Activated CD8-positive, alpha-beta memory T cell treated with anti-CD3 and anti-CD28 coated beads for 36 hours (primary cell): ENCODE data around the gene ARL13B. TPM values are rescaled to one million over a fixed set of nuclear protein-coding genes. Genes with fewer than 3 reads are reported as not detected.
"Not testable (repeated sequence)": the region's sequence is repeated elsewhere in the genome, so short reads cannot be mapped to it uniquely, and the experiment has no call there.

Source experiments
- CTCF ChIA-PET: fragments of 350-600 bp; sonication (Branson Sonifier 250); formaldehyde crosslinking; loops from one replicate; lab custom pipeline; 2021; ENCODE audit warnings: antibody characterized with exemption; lab: Charles Lee
- POLR2A ChIA-PET: fragments of 350-600 bp; sonication (Branson Sonifier 250); formaldehyde crosslinking; loops from one replicate; lab custom pipeline; 2021; ENCODE audit warnings: antibody characterized with exemption; lab: Charles Lee
- total RNA-seq, 2 experiments: library from RNA; stranded (reverse); gene quantifications; one replicate each; pipeline ENCODE4 v1.2.3, GENCODE V29; 2021

Gene ARL13B
- total RNA-seq, 2 experiments from 2014 or later = 15.3 to 15.6 TPM

- POLR2A ChIA-PET, CTCF ChIA-PET: not testable (repeated sequence)
Observed at GRCh38 chr3:94044100-94044936, 64.4 kb downstream of the ARL13B start.

- POLR2A ChIA-PET = no interaction called here
Observed at GRCh38 chr3:94046533-94046932, 66.6 kb downstream of the ARL13B start.

GRCh38 chr3:94049267-94049666 is 69.3 kb downstream of the ARL13B start:
- ChIA-PET CTCF (no interaction called here), POLR2A (no interaction called here)

More at GRCh38 chr3:94046533-94046932, 66.6 kb downstream of the ARL13B start:
- CTCF ChIA-PET = no interaction called here

GRCh38 chr3:94050546-94050945 is 70.6 kb downstream of the ARL13B start:
- ChIA-PET CTCF (interaction anchor here (0.7 kb wide), 1 partner anchor 45 kb away, joined by 5 read pairs; no protein-coding TSS in a partner anchor), POLR2A (no interaction called here)

- ChIA-PET POLR2A (no interaction called here), CTCF (interaction anchor here (1.7 kb wide), 1 partner anchor 8 kb away, joined by 4 read pairs; no protein-coding TSS in a partner anchor)
Observed at GRCh38 chr3:94061297-94061696, 81.3 kb downstream of the ARL13B start.

GRCh38 chr3:94062513-94063404 is 82.8 kb downstream of the ARL13B start, which contains the start of the genes DHFR2 and NSUN3:
Gene DHFR2 (minus strand): TSS chr3:94062916. CDS start chr3:94061511, 1,405 bp downstream.
Gene NSUN3 (plus strand): TSS chr3:94063061. CDS start chr3:94063127, 66 bp downstream.
- POLR2A ChIA-PET = interaction anchor here (0.7 to 1.5 kb wide), 5 partner anchors 51 to 89 kb away, joined by 3 to 6 read pairs (median 3); partner anchors contain the start of genes ARL13B and PROS1
- CTCF ChIA-PET = interaction anchor here (0.5 to 1.4 kb wide), 5 partner anchors 12 to 105 kb away, joined by 3 to 4 read pairs (median 4); no protein-coding TSS in a partner anchor

- ChIA-PET POLR2A (interaction anchor here (0.7 to 1.5 kb wide), 4 partner anchors 52 to 90 kb away, joined by 3 to 6 read pairs (median 4); partner anchors contain the start of gene PROS1), CTCF (interaction anchor here (0.7 to 1.4 kb wide), 3 partner anchors 11 to 57 kb away, joined by 3 to 4 read pairs (median 3); no protein-coding TSS in a partner anchor)
Observed at GRCh38 chr3:94063496-94064119, 83.7 kb downstream of the ARL13B start.

- ChIA-PET CTCF (no interaction called here), POLR2A (no interaction called here)
Observed at GRCh38 chr3:94064243-94064860, 84.4 kb downstream of the ARL13B start.

- CTCF ChIA-PET = no interaction called here
Observed at GRCh38 chr3:94065122-94065521, 85.2 kb downstream of the ARL13B start.

GRCh38 chr3:94065819-94066480 is 86.0 kb downstream of the ARL13B start:
- CTCF ChIA-PET = interaction anchor here (1.0 kb wide), 1 partner anchor 87 kb away, joined by 5 read pairs; no protein-coding TSS in a partner anchor
- POLR2A ChIA-PET = no interaction called here

More at GRCh38 chr3:94065122-94065521, 85.2 kb downstream of the ARL13B start:
- POLR2A ChIA-PET = no interaction called here

- ChIA-PET POLR2A (no interaction called here), CTCF (interaction anchor here (1.0 to 1.1 kb wide), 2 partner anchors 62 to 88 kb away, joined by 3 to 5 read pairs; no protein-coding TSS in a partner anchor)
Observed at GRCh38 chr3:94066506-94067500, 86.8 kb downstream of the ARL13B start.

GRCh38 chr3:94069194-94069813 is 89.3 kb downstream of the ARL13B start:
- CTCF ChIA-PET = interaction anchor here (0.9 to 1.3 kb wide), 5 partner anchors 9 to 68 kb away, joined by 3 to 4 read pairs (median 4); no protein-coding TSS in a partner anchor
- POLR2A ChIA-PET = interaction anchor here (0.6 kb wide), 1 partner anchor 65 kb away, joined by 3 read pairs; no protein-coding TSS in a partner anchor

- ChIA-PET CTCF (interaction anchor here (1.1 to 1.3 kb wide), 3 partner anchors 10 to 65 kb away, joined by 3 to 4 read pairs (median 4); no protein-coding TSS in a partner anchor), POLR2A (no interaction called here)
Observed at GRCh38 chr3:94070341-94070911, 90.5 kb downstream of the ARL13B start.

GRCh38 chr3:94071713-94072284 is 91.8 kb downstream of the ARL13B start:
- ChIA-PET POLR2A (no interaction called here), CTCF (interaction anchor here (0.9 kb wide), 1 partner anchor 18 kb away, joined by 4 read pairs; no protein-coding TSS in a partner anchor)

GRCh38 chr3:94076055-94076454 is 96.1 kb downstream of the ARL13B start:
- CTCF ChIA-PET = no interaction called here
- POLR2A ChIA-PET = no interaction called here
